Tibial nerve (tissue), 4 donors: ENCODE data around the gene ZNF687. TPM values are rescaled to one million over a fixed set of nuclear protein-coding genes. Genes with fewer than 3 reads are reported as not detected.
"Not testable (repeated sequence)": the region's sequence is repeated elsewhere in the genome, so short reads cannot be mapped to it uniquely, and the experiment has no call there.

Experiments used
- DNase-seq, 2 donors: peaks; one replicate each; pipeline ENCODE4 v3.0.0-alpha.2; 2019; ENCODE audit warnings: low spot score in 2 of 2
- H3K27ac ChIP-seq, 4 donors: fragments of 200-600 bp; sonication (generic) in 3 of 4; one replicate each; pipeline ENCODE4 v1.5.1; 2017 to 2019; ENCODE audit warnings: mild to moderate bottlenecking in 1 of 4
- H3K27me3 ChIP-seq, 2 donors: fragments of 200-600 bp; sonication (generic) in 1 of 2; one replicate each; pipeline versions ENCODE4 v1.5.1 to v1.6.0; 2017 to 2019
- H3K36me3 ChIP-seq, 3 donors: fragments of 200-600 bp; sonication (generic); one replicate each; pipeline ENCODE4 v1.5.1; 2018 to 2019
- H3K4me1 ChIP-seq, 4 donors: fragments of 200-600 bp; sonication (generic) in 3 of 4; one replicate each; pipeline ENCODE4 v1.5.1; 2017 to 2019
- H3K4me3 ChIP-seq, 4 donors: fragments of 200-600 bp; sonication (generic) in 3 of 4; one replicate each; pipeline ENCODE4 v1.5.1; 2017 to 2019; ENCODE audit warnings: mild to moderate bottlenecking in 1 of 4, moderate library complexity in 1 of 4
- H3K9me3 ChIP-seq, 4 donors: fragments of 200-600 bp; sonication (generic) in 3 of 4; one replicate each; pipeline ENCODE4 v1.5.1; 2017 to 2019
- CTCF ChIP-seq, 5 experiments: fragments of 200-600 bp in 3 of 5; fragments of 450-650 bp in 2 of 5; sonication (generic) in 3 of 5; IDR thresholded peaks; one replicate each; pipeline ENCODE4 v1.5.1; 2016 to 2019; ENCODE audit warnings: antibody characterized with exemption in 5 of 5, mild to moderate bottlenecking in 3 of 5, moderate library complexity in 2 of 5
- EP300 ChIP-seq, 2 donors: sonication (generic); formaldehyde crosslinking; IDR thresholded peaks; one replicate each; pipeline ENCODE4 v1.6.1; 2017; ENCODE audit warnings: antibody characterized with exemption in 2 of 2, mild to moderate bottlenecking in 1 of 2
- POLR2A ChIP-seq, 2 donors: fragments of 450-650 bp; IDR thresholded peaks; one replicate each; pipeline ENCODE4 v1.6.1; 2017; ENCODE audit warnings: antibody characterized with exemption in 2 of 2, mild to moderate bottlenecking in 2 of 2, moderate library complexity in 2 of 2
- WGBS, 2 donors: methylation state at CpG; one replicate each; pipeline ENCODE4 v1.1.5; 2018; 5-methylcytosine and 5-hydroxymethylcytosine counted together
- total RNA-seq, 4 donors: library from RNA; depleted of rRNA; stranded (reverse); fragments of >200 nt; gene quantifications; one replicate each; pipeline ENCODE4 v1.1.0, GENCODE V29; 2016

The ZNF687 gene
- total RNA-seq, 4 donors from 2014 or later, result 21.1 to 35.3 (median 27.1) TPM

GRCh38 chr1:151266315-151266714 is 15.8 kb upstream of the ZNF687 start:
- DNase-seq, result no peak
- no peaks in the 10 kb centered on the region for H3K4me1 ChIP-seq
- TF ChIP-seq EP300 (IDR thresholded peaks at IDR 0.05), result no peak
- TF ChIP-seq CTCF (IDR thresholded peaks at IDR 0.05), result no peak
- H3K9me3 ChIP-seq, result no peaks in the 10 kb centered on the region
- no peak overlapping the region for H3K27ac ChIP-seq
- H3K4me3 ChIP-seq, result no peak overlapping the region
- WGBS, 2 donors, result 83 to 89% methylated on average over 3 of the region's 3 CpGs
- H3K27me3 ChIP-seq, result no peaks in the 10 kb centered on the region
- H3K36me3 ChIP-seq, result peaks cover 3 to 89% (median 18%) of the 10 kb centered on the region in 3 donors

GRCh38 chr1:151266821-151267220 is 15.3 kb upstream of the ZNF687 start:
- no peaks in the 10 kb centered on the region for H3K9me3 ChIP-seq
- no peak for TF ChIP-seq CTCF (IDR thresholded peaks at IDR 0.05)
- TF ChIP-seq POLR2A (IDR thresholded peaks at IDR 0.05), result no peak
- TF ChIP-seq EP300 (IDR thresholded peaks at IDR 0.05), result no peak
- no peak overlapping the region for H3K27ac ChIP-seq
- WGBS, 2 donors, result 78 to 81% methylated on average over 8 of the region's 8 CpGs
- no peaks in the 10 kb centered on the region for H3K27me3 ChIP-seq
- H3K4me1 ChIP-seq, result no peaks in the 10 kb centered on the region
- no peak overlapping the region for H3K4me3 ChIP-seq
- peaks cover 3 to 89% (median 18%) of the 10 kb centered on the region in 3 donors for H3K36me3 ChIP-seq
- no peak for DNase-seq

- Histone ChIP-seq H3K9me3 (no peaks in the 10 kb centered on the region), H3K4me1 (no peaks in the 10 kb centered on the region), H3K36me3 (peaks cover 3 to 86% (median 15%) of the 10 kb centered on the region in 3 donors), H3K4me3 (no peak overlapping the region), H3K27me3 (no peaks in the 10 kb centered on the region), H3K27ac (no peak overlapping the region)
- DNase-seq, result no peak
- no peak for TF ChIP-seq EP300 (IDR thresholded peaks at IDR 0.05)
- no peak for TF ChIP-seq CTCF (IDR thresholded peaks at IDR 0.05)
- TF ChIP-seq POLR2A (IDR thresholded peaks at IDR 0.05), result no peak
- WGBS, 2 donors, result 75 to 77% methylated on average over 4 of the region's 4 CpGs
Observed at GRCh38 chr1:151267760-151268159, 14.3 kb upstream of the ZNF687 start.

GRCh38 chr1:151273924-151274466 is 8.1 kb upstream of the ZNF687 start:
- Histone ChIP-seq H3K4me1 (no peaks in the 10 kb centered on the region), H3K27me3 (no peaks in the 10 kb centered on the region), H3K4me3 (no peak overlapping the region), H3K27ac (no peak overlapping the region), H3K36me3 (peaks cover 0 to 27% (median 3%) of the 10 kb centered on the region in 3 donors), H3K9me3 (no peaks in the 10 kb centered on the region)
- 81% methylated on average over 3 of the region's 3 CpGs for WGBS, 2 donors
- TF ChIP-seq EP300 (IDR thresholded peaks at IDR 0.05) (no peak), POLR2A (IDR thresholded peaks at IDR 0.05) (no peak), CTCF (IDR thresholded peaks at IDR 0.05) (no peak)
- no peak for DNase-seq

- H3K27me3 ChIP-seq, H3K4me1 ChIP-seq, H3K4me3 ChIP-seq, DNase-seq, H3K9me3 ChIP-seq, H3K27ac ChIP-seq: not testable (repeated sequence)
- WGBS, 2 donors, result 76 to 87% methylated on average over 5 of the region's 5 CpGs
- H3K36me3 ChIP-seq, result peaks cover 0 to 14% (median 0%) of the 10 kb centered on the region in 3 donors
Observed at GRCh38 chr1:151275341-151275740, 6.8 kb upstream of the ZNF687 start.

- WGBS, 2 donors, result 74 to 77% methylated on average over 2 of the region's 2 CpGs
- DNase-seq, result no peak
- TF ChIP-seq POLR2A (IDR thresholded peaks at IDR 0.05) (no peak), CTCF (IDR thresholded peaks at IDR 0.05) (no peak), EP300 (IDR thresholded peaks at IDR 0.05) (no peak)
- Histone ChIP-seq H3K4me3 (no peak overlapping the region), H3K9me3 (no peaks in the 10 kb centered on the region), H3K27ac (no peak overlapping the region), H3K27me3 (no peaks in the 10 kb centered on the region), H3K36me3 (peaks cover 0 to 8% (median 0%) of the 10 kb centered on the region in 3 donors), H3K4me1 (peaks cover 0 to 5% (median 2%) of the 10 kb centered on the region in 4 donors)
Observed at GRCh38 chr1:151277249-151277648, 4.8 kb upstream of the ZNF687 start.
